ENCODE results near the gene HEPACAM.

HEPACAM gene

DNA sequence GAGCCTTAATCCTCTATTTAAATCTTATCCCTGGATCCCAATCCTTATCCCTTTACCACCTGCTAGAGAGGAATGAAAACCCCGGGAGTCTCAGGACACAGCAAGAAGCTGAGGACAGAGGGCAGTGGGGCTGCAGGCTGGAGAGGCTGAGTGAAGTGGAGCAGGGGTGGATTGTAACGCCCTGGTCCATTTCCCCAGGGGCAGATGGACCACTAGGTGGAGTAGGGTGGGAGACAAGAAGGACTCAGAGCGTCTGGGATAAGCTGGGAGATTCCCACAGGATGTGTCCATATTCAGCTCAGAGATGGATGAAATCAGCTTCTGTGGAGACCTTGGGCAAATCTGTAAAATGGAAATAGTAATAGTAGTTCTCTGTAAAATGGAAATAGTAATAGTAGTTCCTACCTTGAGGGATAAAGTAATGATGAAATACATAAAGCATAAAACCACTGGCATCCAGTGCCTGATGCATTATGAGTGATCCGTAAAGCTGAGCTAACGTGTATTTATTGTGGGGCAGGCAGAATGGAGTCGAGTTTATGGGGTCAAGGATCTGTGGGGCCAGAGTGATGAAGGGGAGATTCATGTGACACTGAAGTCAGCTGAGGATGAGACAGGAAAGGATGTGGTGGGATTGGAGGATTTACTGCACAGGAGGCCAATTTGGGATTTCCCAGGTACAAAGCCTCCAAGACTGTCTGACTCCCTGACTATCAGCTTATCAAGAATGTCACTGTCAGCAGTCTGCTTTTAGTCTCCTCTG, 36.3 kb downstream of the HEPACAM start:
- DNase-seq (ENCODE audit: low read depth) = no peak

- DNase-seq (ENCODE audit: low read depth) = no peak
Observed at GRCh38 chr11:124898711-124899110, 37.1 kb downstream of the HEPACAM start.

GRCh38 chr11:124898263-124898680, 37.6 kb downstream of the HEPACAM start:
- DNase-seq (ENCODE audit: low read depth) = no peak

- DNase-seq (ENCODE audit: low read depth) = no peak
Observed at GRCh38 chr11:124897674-124898262, 38.1 kb downstream of the HEPACAM start, which contains the start of gene ROBO4. Gene ROBO4, minus strand, starts transcription at chr11:124897865. Its CDS starts 70 bp downstream, at chr11:124897795.

GRCh38 chr11:124896821-124897391, 38.9 kb downstream of the HEPACAM start:
- DNase-seq (ENCODE audit: low read depth) = no peak

- no peak for DNase-seq (ENCODE audit: low read depth)
Observed at GRCh38 chr11:124896071-124896750, 39.6 kb downstream of the HEPACAM start.

DNA sequence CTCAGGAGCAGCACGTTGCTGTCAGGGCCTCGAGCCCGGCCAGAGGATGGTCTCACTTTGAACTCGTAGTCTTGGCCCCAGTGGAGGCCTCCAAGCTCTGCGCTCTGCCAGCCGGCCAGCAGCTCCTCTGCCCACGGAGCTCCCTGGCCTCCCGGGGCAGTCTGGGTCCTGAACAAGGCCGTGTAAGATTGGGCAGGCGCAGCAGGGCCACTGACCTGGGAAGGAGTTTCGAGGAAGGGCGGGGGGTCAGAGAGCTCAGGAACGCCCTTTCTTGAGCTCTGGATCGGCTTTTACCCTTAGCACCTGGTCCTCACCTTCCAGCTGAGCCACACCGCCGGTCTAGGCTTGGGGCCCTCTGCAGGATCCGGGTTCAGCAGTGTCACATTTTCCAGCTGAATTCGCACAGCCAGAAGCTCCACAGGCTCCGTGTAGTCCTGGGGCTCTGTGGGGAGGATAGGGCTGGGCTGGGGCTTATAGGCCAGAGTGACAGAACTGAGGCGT, 40.3 kb downstream of the HEPACAM start:
- DNase-seq (ENCODE audit: low read depth) = no peak

DNA sequence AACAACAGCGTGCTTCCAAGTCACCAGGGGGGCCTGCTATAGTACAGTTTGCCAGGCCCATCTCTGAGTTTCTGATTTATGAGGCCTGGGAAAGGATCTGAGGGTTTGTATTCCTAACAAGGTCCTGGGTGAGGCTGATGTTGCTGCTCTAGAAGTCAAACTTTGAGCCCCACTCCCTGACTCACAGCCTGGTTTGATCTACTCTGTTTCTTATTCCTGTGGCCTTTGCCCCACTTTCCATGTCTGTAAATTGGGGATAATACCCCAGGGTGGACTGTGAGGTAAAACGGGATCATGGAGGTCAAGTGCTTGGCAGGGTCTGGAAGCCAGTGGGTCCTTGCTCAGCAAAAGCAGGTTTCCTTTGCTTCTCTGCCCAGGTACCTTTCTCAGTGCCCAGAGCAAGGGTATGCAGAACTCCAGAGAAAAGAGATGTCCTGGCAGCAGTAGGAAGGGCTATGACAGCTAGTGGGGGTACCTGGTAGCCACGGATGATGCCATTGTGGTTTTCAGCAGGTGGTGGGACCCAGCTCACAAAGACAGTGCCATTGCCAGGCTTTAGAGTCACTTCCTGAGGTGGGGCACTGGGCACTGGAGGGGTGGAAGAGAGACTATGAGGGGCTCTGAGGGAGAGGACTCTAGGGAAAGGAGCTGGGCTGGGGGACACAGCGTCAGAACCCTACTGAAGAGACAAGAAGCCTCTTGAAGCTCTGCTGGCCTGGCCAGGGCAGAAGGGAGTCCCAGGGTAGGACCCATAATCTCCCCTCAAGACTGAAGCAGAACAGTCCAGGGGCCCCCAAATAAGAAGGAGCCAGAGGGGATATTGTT, 41.0 kb downstream of the HEPACAM start:
- DNase-seq (ENCODE audit: low read depth) = no peak

DNA sequence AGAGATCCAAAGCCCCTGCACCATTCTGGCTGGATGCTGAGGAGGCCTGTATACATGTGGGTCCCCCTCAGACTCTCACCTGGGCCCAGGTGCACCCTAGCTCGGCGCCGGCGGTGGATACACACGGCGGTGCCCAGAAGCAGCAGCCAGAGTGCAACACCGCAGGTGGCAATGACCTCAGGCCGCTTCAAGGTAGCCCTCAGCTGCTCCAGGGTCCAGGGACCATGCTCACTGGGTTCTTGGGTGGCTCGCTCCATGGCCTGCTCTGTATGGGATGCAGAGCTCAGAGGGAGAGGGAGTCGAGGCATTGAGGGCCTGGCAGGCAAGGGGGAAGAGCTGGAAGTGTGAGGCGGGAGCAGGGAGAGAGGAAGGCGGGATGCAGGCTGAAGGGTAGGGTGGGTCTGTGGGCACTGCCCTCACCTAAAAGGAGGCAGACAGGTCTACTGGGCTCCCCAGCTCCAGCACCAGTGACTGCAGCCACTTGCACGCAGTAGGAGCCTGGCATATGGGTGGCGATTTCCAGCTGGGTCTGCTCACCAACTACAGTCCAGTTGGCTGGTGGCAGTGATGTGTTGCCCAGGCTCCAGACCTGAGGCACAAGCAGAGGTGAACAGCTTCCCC, 42.0 kb downstream of the HEPACAM start:
- DNase-seq (ENCODE audit: low read depth) = no peak

- DNase-seq (ENCODE audit: low read depth) = no peak
Observed at GRCh38 chr11:124892750-124893454, 42.9 kb downstream of the HEPACAM start.

GRCh38 chr11:124892146-124892545, 43.7 kb downstream of the HEPACAM start:
- DNase-seq (ENCODE audit: low read depth) = no peak

- no peak for DNase-seq (ENCODE audit: low read depth)
Observed at GRCh38 chr11:124891373-124891861, 44.4 kb downstream of the HEPACAM start.

DNA sequence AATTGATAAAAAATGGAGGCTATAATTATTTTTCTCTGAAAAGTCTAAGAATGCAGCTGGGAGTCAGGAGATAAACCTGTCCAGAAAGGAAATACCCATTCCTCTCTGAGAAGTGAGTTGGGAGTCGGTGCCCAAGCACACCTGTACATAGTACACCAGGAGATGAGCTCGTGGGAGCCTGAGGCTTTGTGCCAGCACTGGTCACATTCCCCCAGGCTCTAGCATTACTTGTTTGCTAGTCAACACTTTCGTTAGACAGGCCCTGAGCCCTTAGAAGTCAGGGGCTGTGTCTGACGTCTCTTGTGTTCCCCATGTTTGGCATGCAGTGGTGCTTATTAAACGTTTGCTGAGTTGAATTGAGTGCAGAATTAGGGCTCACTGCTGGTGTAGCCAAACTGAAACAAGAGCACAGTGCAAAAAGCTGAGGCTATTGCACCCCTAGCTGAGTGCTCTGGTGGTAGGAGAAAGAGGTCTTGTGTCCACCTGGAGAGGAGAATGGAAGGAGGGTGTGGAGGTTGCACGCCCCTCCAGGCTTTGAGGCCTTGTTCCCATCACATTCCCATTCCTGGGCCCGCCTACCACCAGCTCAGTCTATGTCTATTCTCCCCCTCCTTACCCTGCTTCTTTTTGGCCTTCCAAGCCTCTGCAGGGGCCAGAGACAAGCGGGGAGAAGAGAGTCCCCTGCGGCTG, 45.0 kb downstream of the HEPACAM start:
- no peak for DNase-seq (ENCODE audit: low read depth)

- no peak for DNase-seq (ENCODE audit: low read depth)
Observed at GRCh38 chr11:124890151-124890550, 45.7 kb downstream of the HEPACAM start.

- no peak for DNase-seq (ENCODE audit: low read depth)
Observed at GRCh38 chr11:124889191-124890091, 46.4 kb downstream of the HEPACAM start.

GRCh38 chr11:124887667-124888013, 48.2 kb downstream of the HEPACAM start:
- no peak for DNase-seq (ENCODE audit: low read depth)

DNA sequence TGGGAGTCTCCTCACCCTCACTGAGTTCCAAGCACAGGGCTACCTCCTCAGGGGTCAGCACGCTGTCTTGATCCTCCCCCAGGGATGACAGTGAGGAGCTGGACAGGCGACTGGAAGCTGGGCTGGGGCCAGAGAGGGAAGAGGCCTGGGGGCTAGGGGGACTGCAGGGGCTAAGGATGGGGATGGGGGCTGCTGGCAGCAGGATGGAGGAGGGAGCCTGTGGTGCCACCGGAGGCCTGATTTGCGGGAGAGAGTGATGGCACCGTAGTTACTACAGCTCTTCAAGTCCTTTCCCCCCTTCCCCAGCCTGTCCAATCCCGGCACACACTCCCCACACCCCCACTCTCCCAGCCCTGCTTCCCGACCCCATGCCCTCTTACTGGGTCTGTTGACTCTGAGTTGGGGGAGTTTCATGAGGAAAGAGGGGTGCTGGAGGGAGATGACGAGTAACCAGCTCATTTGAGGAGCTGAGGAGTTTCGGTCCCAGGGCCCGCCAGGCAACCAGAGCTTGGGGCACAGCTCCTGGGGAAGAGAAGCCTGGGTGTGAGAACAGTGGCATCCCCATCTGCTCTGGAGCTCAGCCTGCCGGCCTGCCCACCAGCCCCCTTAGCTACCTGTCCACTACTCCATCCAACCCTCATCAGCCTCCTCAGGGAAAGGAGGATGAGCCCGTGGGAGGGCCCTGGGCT, 48.7 kb downstream of the HEPACAM start:
- DNase-seq (ENCODE audit: low read depth) = no peak

GRCh38 chr11:124886476-124886875, 49.4 kb downstream of the HEPACAM start:
- DNase-seq (ENCODE audit: low read depth) = no peak

Measured in activated T-cell treated with anti-CD3 and anti-CD28 coated beads for 24 hours (primary cell).